GM21390 (cell line): ENCODE measurements around the gene PI16.

Experiments
- ATAC-seq: cut with Tn5 transposase; IDR thresholded peaks from one replicate; pipeline ENCODE4 v1.9.1; 2021; ENCODE audit not compliant: unreplicated experiment

The PI16 gene

GRCh38 chr6:36997811-36998722 lies 43.5 kb downstream of the PI16 start:
- ATAC-seq = no peak

- no peak for ATAC-seq
Observed at GRCh38 chr6:36998723-36999038, 44.1 kb downstream of the PI16 start.

DNA sequence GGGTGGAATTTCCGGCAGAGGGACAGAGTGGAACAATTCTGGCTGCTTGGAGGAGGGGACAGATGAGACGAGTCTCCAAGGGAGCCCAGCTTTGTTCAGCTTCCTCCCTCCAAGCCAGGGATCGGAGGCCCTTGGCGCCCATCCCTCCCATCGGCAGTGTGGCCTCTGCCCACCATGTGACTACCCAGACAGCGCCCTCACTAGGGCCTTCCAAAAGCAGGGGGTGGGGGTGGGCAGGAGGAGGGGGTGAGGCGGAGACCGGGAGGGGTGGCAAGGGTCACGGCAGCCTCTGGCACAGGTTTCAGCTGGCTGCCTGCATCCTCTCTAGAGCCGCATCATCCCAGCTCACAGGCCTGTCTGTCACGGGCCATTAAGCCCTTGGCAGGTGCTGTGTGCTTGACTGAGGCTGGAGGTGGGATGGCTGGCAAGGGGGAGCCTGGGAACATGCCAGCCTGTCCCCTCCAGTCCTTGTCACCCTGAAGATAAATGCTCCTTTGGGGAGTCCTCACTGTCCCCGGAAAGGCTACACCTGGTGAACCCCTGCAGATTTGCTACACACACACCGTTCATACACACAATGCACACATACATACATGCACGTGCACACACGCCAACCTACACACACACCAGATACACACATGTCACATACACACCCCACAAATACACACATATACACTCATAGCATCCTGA lies 44.7 kb downstream of the PI16 start:
- ATAC-seq = no peak

DNA sequence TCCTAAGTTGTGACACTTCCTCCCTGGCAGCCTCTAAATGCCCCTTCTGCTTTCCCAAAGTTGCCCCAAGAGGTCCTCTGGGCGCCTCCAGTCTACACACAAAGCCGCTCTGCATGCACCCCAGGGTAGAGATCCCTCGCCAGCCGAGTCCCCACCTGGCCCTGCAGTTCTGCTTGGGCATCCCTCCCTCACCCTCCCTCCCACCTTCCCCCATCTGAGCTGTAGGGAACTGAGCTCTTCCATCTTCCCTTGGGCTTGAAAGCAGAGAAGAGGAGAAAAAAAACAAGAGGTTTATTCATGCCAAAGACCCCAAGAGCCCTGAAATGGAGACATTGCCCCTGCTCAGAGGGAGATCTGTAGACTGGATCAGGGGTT lies 45.2 kb downstream of the PI16 start:
- no peak for ATAC-seq

- ATAC-seq = no peak
Observed at GRCh38 chr6:37004044-37004980, 49.8 kb downstream of the PI16 start.

- peak; percentile 63 for ATAC-seq
Observed at GRCh38 chr6:37005061-37005810, 50.7 kb downstream of the PI16 start, which contains the start of gene FGD2. Gene FGD2, plus strand, starts transcription at chr6:37005655. Its CDS starts 163 bp downstream, at chr6:37005818.

- no peak for ATAC-seq
Observed at GRCh38 chr6:37005827-37006567, 51.5 kb downstream of the PI16 start.

- no peak for ATAC-seq
Observed at GRCh38 chr6:37006793-37007339, 52.3 kb downstream of the PI16 start.

- ATAC-seq = no peak
Observed at GRCh38 chr6:37007340-37008043, 53.0 kb downstream of the PI16 start.

- ATAC-seq = no peak
Observed at GRCh38 chr6:37008484-37009465, 54.2 kb downstream of the PI16 start.

GRCh38 chr6:37010402-37010892 lies 55.9 kb downstream of the PI16 start:
- ATAC-seq = no peak

DNA sequence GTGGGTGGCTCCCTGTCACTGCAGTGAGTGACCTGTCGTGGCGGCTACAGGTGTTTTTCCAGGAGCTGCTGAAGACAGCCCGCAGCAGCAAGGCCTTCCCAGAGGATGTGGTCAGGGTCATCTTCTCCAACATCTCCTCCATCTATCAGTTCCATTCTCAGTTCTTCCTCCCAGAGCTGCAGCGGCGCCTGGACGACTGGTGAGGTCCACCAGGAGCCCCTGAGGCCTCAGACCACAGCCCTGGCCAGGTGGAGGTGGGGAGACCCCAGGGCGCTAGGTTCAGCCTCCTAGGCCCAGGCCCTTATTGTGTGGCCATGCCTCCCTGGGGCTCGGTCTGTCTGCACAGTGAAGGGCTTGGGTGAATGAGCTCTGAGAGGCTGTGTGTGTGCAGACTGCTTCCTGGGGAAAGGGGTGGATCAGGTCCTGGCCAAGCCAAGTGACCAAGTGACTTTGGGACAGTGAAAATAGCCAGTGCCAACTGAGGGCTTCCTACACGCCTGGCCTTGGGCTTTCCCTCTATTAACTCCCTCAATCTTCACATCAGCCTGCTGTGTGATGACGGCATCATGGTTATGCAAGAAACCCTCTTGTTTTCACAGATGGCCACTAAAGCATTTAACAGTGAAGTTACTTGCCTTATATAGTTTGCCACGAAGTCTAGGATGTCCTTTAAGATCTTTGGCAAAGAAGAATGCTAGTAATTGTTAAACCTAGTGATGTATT lies 57.3 kb downstream of the PI16 start:
- ATAC-seq = no peak

DNA sequence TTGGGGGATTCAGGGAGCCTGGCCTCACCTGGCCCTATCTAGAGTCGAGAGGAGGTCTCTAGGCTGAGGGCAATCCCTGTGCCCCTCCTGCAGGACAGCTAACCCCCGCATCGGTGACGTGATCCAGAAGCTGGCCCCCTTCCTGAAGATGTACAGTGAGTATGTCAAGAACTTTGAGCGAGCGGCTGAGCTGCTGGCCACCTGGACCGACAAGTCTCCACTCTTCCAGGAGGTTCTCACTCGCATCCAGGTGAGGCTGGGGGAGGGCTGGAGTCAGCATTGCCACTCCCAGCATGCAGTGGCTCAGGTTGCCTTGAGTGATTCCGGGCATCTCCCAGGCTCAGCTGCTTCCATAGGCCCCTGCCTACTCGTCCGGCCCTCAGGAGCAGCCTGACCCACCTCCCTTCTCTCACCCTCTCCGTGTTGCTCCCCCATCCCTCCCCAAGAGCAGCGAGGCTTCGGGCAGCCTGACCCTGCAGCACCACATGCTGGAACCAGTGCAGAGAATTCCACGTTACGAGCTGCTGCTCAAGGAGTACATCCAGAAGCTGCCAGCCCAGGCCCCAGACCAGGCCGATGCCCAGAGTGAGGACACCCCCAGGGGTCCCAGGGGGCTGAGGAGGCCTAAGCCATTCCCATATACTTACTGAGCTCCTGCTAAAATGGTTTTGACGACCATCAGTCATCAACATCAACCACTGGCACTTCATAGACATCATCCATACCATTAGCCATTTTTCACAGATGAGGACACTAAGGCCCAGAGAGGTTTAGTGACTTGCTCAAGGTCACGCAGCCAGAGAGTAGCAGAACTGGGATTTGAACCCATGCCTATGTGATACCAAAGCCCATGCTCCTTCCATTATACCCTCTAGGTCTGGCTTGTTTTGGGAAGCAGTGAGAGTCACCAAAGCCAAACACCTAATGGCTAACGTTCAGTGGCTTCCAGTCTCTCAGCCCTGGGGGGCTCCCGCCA lies 59.3 kb downstream of the PI16 start:
- ATAC-seq = no peak
